Activated naive CD8-positive, alpha-beta T cell treated with anti-CD3 and anti-CD28 coated beads for 36 hours (primary cell): Measurements from ENCODE around the gene PROX1. TPM values are rescaled to one million over a fixed set of nuclear protein-coding genes. Genes with fewer than 3 reads are reported as not detected.

ENCODE experiments used
- DNase-seq: peaks from one replicate; pipeline ENCODE4 v3.0.0; 2021
- H3K27ac Mint-ChIP-seq: one replicate; pipeline ENCODE4 v1.8.0; 2022; ENCODE audit warnings: mild to moderate bottlenecking, moderate library complexity, mixed read lengths
- H3K27me3 Mint-ChIP-seq: one replicate; pipeline ENCODE4 v1.8.0; 2022; ENCODE audit warnings: mild to moderate bottlenecking, mixed read lengths
- H3K36me3 Mint-ChIP-seq: one replicate; pipeline ENCODE4 v1.8.0; 2021; ENCODE audit warnings: mild to moderate bottlenecking, mixed read lengths
- H3K4me1 Mint-ChIP-seq: one replicate; pipeline ENCODE4 v1.8.0; 2021; ENCODE audit warnings: mixed read lengths
- H3K4me3 Mint-ChIP-seq: one replicate; pipeline ENCODE4 v1.8.0; 2022; ENCODE audit warnings: mild to moderate bottlenecking, moderate library complexity, mixed read lengths
- H3K9me3 Mint-ChIP-seq: one replicate; pipeline ENCODE4 v1.8.0; 2022; ENCODE audit warnings: mixed read lengths
- total RNA-seq, 2 experiments: library from RNA; stranded (reverse); gene quantifications; one replicate each; pipeline ENCODE4 v1.2.3, GENCODE V29; 2021

PROX1 gene
- total RNA-seq, 2 experiments from 2014 or later = not detected

- Mint-ChIP-seq H3K4me1 (no peaks in the 10 kb centered on the region), H3K4me3 (no peak overlapping the region), H3K27ac (no peak overlapping the region), H3K27me3 (peaks cover 9% of the 10 kb centered on the region), H3K9me3 (peaks cover 5% of the 10 kb centered on the region), H3K36me3 (no peaks in the 10 kb centered on the region)
- no peak for DNase-seq
Measured at GRCh38 chr1:214044438-214045214, 56.9 kb downstream of the PROX1 start.

- no peaks in the 10 kb centered on the region for H3K36me3 Mint-ChIP-seq
- H3K27me3 Mint-ChIP-seq = peaks cover 6% of the 10 kb centered on the region
- no peak for DNase-seq
- H3K27ac Mint-ChIP-seq = no peak overlapping the region
- no peak overlapping the region for H3K4me3 Mint-ChIP-seq
- H3K4me1 Mint-ChIP-seq = no peaks in the 10 kb centered on the region
- H3K9me3 Mint-ChIP-seq = peaks cover 5% of the 10 kb centered on the region
Measured at GRCh38 chr1:214050513-214051401, 63.0 kb downstream of the PROX1 start.

- Mint-ChIP-seq H3K27me3 (peaks cover 6% of the 10 kb centered on the region), H3K27ac (no peak overlapping the region), H3K4me3 (no peak overlapping the region), H3K36me3 (no peaks in the 10 kb centered on the region), H3K9me3 (peaks cover 5% of the 10 kb centered on the region), H3K4me1 (no peaks in the 10 kb centered on the region)
- no peak for DNase-seq
Measured at GRCh38 chr1:214051786-214052185, 64.0 kb downstream of the PROX1 start.

GRCh38 chr1:214058076-214058475, 70.3 kb downstream of the PROX1 start:
- no peak overlapping the region for H3K4me3 Mint-ChIP-seq
- DNase-seq = no peak
- H3K27ac Mint-ChIP-seq = no peak overlapping the region
- no peaks in the 10 kb centered on the region for H3K9me3 Mint-ChIP-seq
- H3K4me1 Mint-ChIP-seq = no peaks in the 10 kb centered on the region
- peaks cover 4% of the 10 kb centered on the region for H3K27me3 Mint-ChIP-seq
- no peaks in the 10 kb centered on the region for H3K36me3 Mint-ChIP-seq

GRCh38 chr1:214066190-214066589, 78.4 kb downstream of the PROX1 start:
- no peaks in the 10 kb centered on the region for H3K27me3 Mint-ChIP-seq

GRCh38 chr1:214066936-214067335, 79.2 kb downstream of the PROX1 start:
- no peaks in the 10 kb centered on the region for H3K4me1 Mint-ChIP-seq
- no peaks in the 10 kb centered on the region for H3K27me3 Mint-ChIP-seq
- H3K9me3 Mint-ChIP-seq = no peaks in the 10 kb centered on the region
- H3K4me3 Mint-ChIP-seq = no peak overlapping the region
- H3K36me3 Mint-ChIP-seq = no peaks in the 10 kb centered on the region
- no peak for DNase-seq
- H3K27ac Mint-ChIP-seq = no peak overlapping the region

More at GRCh38 chr1:214066190-214066589, 78.4 kb downstream of the PROX1 start:
- no peak overlapping the region for H3K27ac Mint-ChIP-seq
- no peak for DNase-seq
- no peaks in the 10 kb centered on the region for H3K9me3 Mint-ChIP-seq
- no peaks in the 10 kb centered on the region for H3K4me1 Mint-ChIP-seq
- no peaks in the 10 kb centered on the region for H3K36me3 Mint-ChIP-seq
- H3K4me3 Mint-ChIP-seq = no peak overlapping the region

GRCh38 chr1:214067397-214067796, 79.6 kb downstream of the PROX1 start:
- no peak for DNase-seq
- Mint-ChIP-seq H3K4me1 (no peaks in the 10 kb centered on the region), H3K9me3 (no peaks in the 10 kb centered on the region), H3K27me3 (peaks cover 4% of the 10 kb centered on the region), H3K36me3 (no peaks in the 10 kb centered on the region), H3K27ac (no peak overlapping the region), H3K4me3 (no peak overlapping the region)

GRCh38 chr1:214067853-214068703, 80.3 kb downstream of the PROX1 start:
- no peaks in the 10 kb centered on the region for H3K36me3 Mint-ChIP-seq
- no peak overlapping the region for H3K27ac Mint-ChIP-seq
- no peaks in the 10 kb centered on the region for H3K4me1 Mint-ChIP-seq

GRCh38 chr1:214068979-214069378, 81.2 kb downstream of the PROX1 start:
- Mint-ChIP-seq H3K4me1 (no peaks in the 10 kb centered on the region), H3K4me3 (no peak overlapping the region), H3K27me3 (peaks cover 12% of the 10 kb centered on the region), H3K27ac (no peak overlapping the region), H3K36me3 (no peaks in the 10 kb centered on the region), H3K9me3 (no peaks in the 10 kb centered on the region)
- no peak for DNase-seq

More at GRCh38 chr1:214067853-214068703, 80.3 kb downstream of the PROX1 start:
- no peak for DNase-seq
- H3K9me3 Mint-ChIP-seq = no peaks in the 10 kb centered on the region
- no peak overlapping the region for H3K4me3 Mint-ChIP-seq
- peaks cover 6% of the 10 kb centered on the region for H3K27me3 Mint-ChIP-seq

- Mint-ChIP-seq H3K36me3 (no peaks in the 10 kb centered on the region), H3K4me3 (no peak overlapping the region), H3K9me3 (no peaks in the 10 kb centered on the region), H3K27ac (no peak overlapping the region), H3K4me1 (no peaks in the 10 kb centered on the region), H3K27me3 (peaks cover 25% of the 10 kb centered on the region)
- DNase-seq = no peak
Measured at GRCh38 chr1:214071469-214071868, 83.7 kb downstream of the PROX1 start.

GRCh38 chr1:214072426-214073157, 84.8 kb downstream of the PROX1 start:
- Mint-ChIP-seq H3K27me3 (peaks cover 25% of the 10 kb centered on the region), H3K9me3 (no peaks in the 10 kb centered on the region)

GRCh38 chr1:214074477-214074876, 86.7 kb downstream of the PROX1 start:
- H3K27me3 Mint-ChIP-seq = peaks cover 25% of the 10 kb centered on the region
- H3K4me3 Mint-ChIP-seq = no peak overlapping the region
- H3K4me1 Mint-ChIP-seq = no peaks in the 10 kb centered on the region
- no peaks in the 10 kb centered on the region for H3K36me3 Mint-ChIP-seq
- no peak for DNase-seq
- H3K9me3 Mint-ChIP-seq = no peaks in the 10 kb centered on the region
- H3K27ac Mint-ChIP-seq = no peak overlapping the region

More at GRCh38 chr1:214072426-214073157, 84.8 kb downstream of the PROX1 start:
- Mint-ChIP-seq H3K4me3 (no peak overlapping the region), H3K4me1 (no peaks in the 10 kb centered on the region), H3K36me3 (no peaks in the 10 kb centered on the region), H3K27ac (no peak overlapping the region)
- no peak for DNase-seq

- Mint-ChIP-seq H3K36me3 (no peaks in the 10 kb centered on the region), H3K27me3 (peaks cover 25% of the 10 kb centered on the region), H3K4me3 (no peak overlapping the region), H3K4me1 (no peaks in the 10 kb centered on the region), H3K9me3 (no peaks in the 10 kb centered on the region), H3K27ac (no peak overlapping the region)
- DNase-seq = no peak
Measured at GRCh38 chr1:214075305-214075998, 87.7 kb downstream of the PROX1 start.
